B cell (primary cell): Measurements from ENCODE around the gene TGFB1. TPM values are rescaled to one million over a fixed set of nuclear protein-coding genes. Genes with fewer than 3 reads are reported as not detected.

Experiments used
- ATAC-seq: fragments of 200-7000 bp; cut with Tn5 transposase; one replicate; pipeline ENCODE4 v1.10.0; 2021; ENCODE audit warnings: low read depth, mild to moderate bottlenecking, moderate number of reproducible peaks, moderate library complexity
- CTCF ChIA-PET: fragments of 350-600 bp; sonication (Branson Sonifier 250); formaldehyde crosslinking; loops from one replicate; lab custom pipeline; 2021; ENCODE audit warnings: antibody characterized with exemption, inconsistent platforms; lab: Charles Lee
- POLR2A ChIA-PET: fragments of 350-600 bp; sonication (Branson Sonifier 250); formaldehyde crosslinking; loops from one replicate; lab custom pipeline; 2021; ENCODE audit warnings: antibody characterized with exemption; lab: Charles Lee
- DNase-seq: peaks from one replicate; pipeline ENCODE4 v3.0.0; 2013
- H2AFZ ChIP-seq: 2 replicates; pipeline ENCODE4 v1.6.1; 2012; ENCODE audit warnings: mild to moderate bottlenecking, low read depth, low read length; ENCODE audit not compliant: insufficient read depth, poor library complexity, severe bottlenecking
- H3K27ac ChIP-seq, 2 donors: 1 replicate in 1 of 2; 2 replicates in 1 of 2; pipeline ENCODE4 v1.5.1; 2012 to 2013; ENCODE audit warnings: low read length in 2 of 2, mild to moderate bottlenecking in 2 of 2, moderate library complexity in 1 of 2
- H3K27me3 ChIP-seq, 4 experiments: fragments of 200-600 bp in 1 of 4; sonication (generic) in 1 of 4; replicated peaks in 1 of 4; 1 replicate in 2 of 4; 2 replicates in 2 of 4; pipeline versions ENCODE4 v1.6.1 to v1.7.0; 2013 to 2016; ENCODE audit warnings: low read length in 3 of 4, mild to moderate bottlenecking in 2 of 4, mixed read lengths in 1 of 4, moderate library complexity in 1 of 4; ENCODE audit not compliant: insufficient read depth in 4 of 4, control insufficient read depth in 3 of 4; ENCODE audit errors: control extremely low read depth in 1 of 4
- H3K36me3 ChIP-seq, 2 experiments: replicated peaks in 1 of 2; 1 replicate in 1 of 2; 2 replicates in 1 of 2; pipeline versions ENCODE4 v1.6.1 to v1.7.1; 2013; ENCODE audit warnings: low read length in 1 of 2; ENCODE audit not compliant: insufficient read depth in 2 of 2, control insufficient read depth in 1 of 2; ENCODE audit errors: control extremely low read depth in 1 of 2, extremely low read depth in 1 of 2
- H3K4me1 ChIP-seq, 2 donors: fragments of 200-600 bp in 1 of 2; sonication (generic) in 1 of 2; 1 replicate in 1 of 2; 2 replicates in 1 of 2; pipeline versions ENCODE4 v1.5.1 to v1.6.1; 2013 to 2017; ENCODE audit warnings: low read length in 2 of 2; ENCODE audit not compliant: control insufficient read depth in 2 of 2, insufficient read depth in 2 of 2
- H3K4me2 ChIP-seq: replicated peaks from 2 replicates; pipeline ENCODE3; 2012; ENCODE audit warnings: mild to moderate bottlenecking, low read depth, low read length; ENCODE audit not compliant: poor library complexity, severe bottlenecking
- H3K4me3 ChIP-seq, 5 experiments: fragments of 200-600 bp in 1 of 5; sonication (generic) in 1 of 5; 1 replicate in 3 of 5; 2 replicates in 2 of 5; pipeline versions ENCODE4 v1.5.1 to v1.7.0; 2011 to 2016; ENCODE audit warnings: low read length in 4 of 5, mild to moderate bottlenecking in 4 of 5, low read depth in 2 of 5, control low read depth in 1 of 5, moderate library complexity in 1 of 5; ENCODE audit not compliant: insufficient read depth in 1 of 5; ENCODE audit errors: control extremely low read depth in 1 of 5, extremely low read depth in 1 of 5
- H3K79me2 ChIP-seq: fragments of 200-600 bp; sonication (generic); one replicate; pipeline ENCODE4 v1.6.0; 2016; ENCODE audit warnings: low read length; ENCODE audit not compliant: control insufficient read depth, insufficient read depth
- H3K9ac ChIP-seq: fragments of 200-600 bp; sonication (generic); 2 replicates; pipeline ENCODE4 v1.6.1; 2017; ENCODE audit warnings: mild to moderate bottlenecking, low read length, moderate library complexity
- H3K9me3 ChIP-seq, 3 donors: one replicate each; pipeline versions ENCODE4 v1.6.1 to v1.7.1; 2013; ENCODE audit warnings: low read length in 2 of 3; ENCODE audit not compliant: control insufficient read depth in 2 of 3, insufficient read depth in 1 of 3; ENCODE audit errors: control extremely low read depth in 1 of 3
- H4K20me1 ChIP-seq: 2 replicates; pipeline ENCODE4 v1.6.0; 2012; ENCODE audit warnings: mild to moderate bottlenecking, low read length; ENCODE audit not compliant: insufficient read depth, control insufficient read depth, poor library complexity, severe bottlenecking
- H3K27ac Mint-ChIP-seq: one replicate; pipeline ENCODE4 v1.8.0; 2021; ENCODE audit warnings: mixed read lengths
- H3K27me3 Mint-ChIP-seq: one replicate; pipeline ENCODE4 v1.8.0; 2021; ENCODE audit warnings: mixed read lengths
- H3K4me1 Mint-ChIP-seq: one replicate; pipeline ENCODE4 v1.8.0; 2021; ENCODE audit warnings: mixed read lengths
- H3K4me3 Mint-ChIP-seq: one replicate; pipeline ENCODE4 v1.8.0; 2021; ENCODE audit warnings: mixed read lengths
- H3K9me3 Mint-ChIP-seq: one replicate; pipeline ENCODE4 v1.8.0; 2022; ENCODE audit warnings: mixed read lengths; ENCODE audit not compliant: insufficient read depth
- CTCF ChIP-seq: fragments of 200-600 bp; IDR thresholded peaks from one replicate; pipeline ENCODE4 v1.8.0; 2022; ENCODE audit warnings: antibody characterized with exemption, mild to moderate bottlenecking
- EZH2 ChIP-seq: IDR thresholded peaks from 2 replicates; pipeline ENCODE4 v1.6.1; 2012; ENCODE audit warnings: borderline replicate concordance, low read depth, mild to moderate bottlenecking, moderate library complexity, low read length; ENCODE audit not compliant: insufficient read depth, poor library complexity, severe bottlenecking
- WGBS: methylation state at CpG from one replicate; pipeline ENCODE4 v1.1.5; 2013; ENCODE audit warnings: missing lambda C conversion rate; ENCODE audit not compliant: insufficient coverage; 5-methylcytosine and 5-hydroxymethylcytosine counted together
- intact Hi-C: fragments of 100-400 bp; cut with micrococcal nuclease; formaldehyde crosslinking; loops from one replicate; pipeline ENCODE4 v1.10.0; 2022
- polyA plus RNA-seq: library from polyadenylated mRNA; depleted of rRNA; stranded (reverse); fragments of >200 nt; gene quantifications from 2 replicates; pipeline ENCODE4 v1.2.3, GENCODE V29; 2012
- total RNA-seq, 2 donors: library from RNA; stranded (reverse); fragments of 120-200 nt in 1 of 2; gene quantifications; 1 replicate in 1 of 2; 2 replicates in 1 of 2; pipeline versions ENCODE4 v1.2.3 to v1.2.4, GENCODE V29; 2013 to 2022

The TGFB1 gene
- total and polyA plus RNA-seq, 2 donors (not counting 1 experiment from before 2014, with no cell fraction given), result 109 to 120 TPM

DNA sequence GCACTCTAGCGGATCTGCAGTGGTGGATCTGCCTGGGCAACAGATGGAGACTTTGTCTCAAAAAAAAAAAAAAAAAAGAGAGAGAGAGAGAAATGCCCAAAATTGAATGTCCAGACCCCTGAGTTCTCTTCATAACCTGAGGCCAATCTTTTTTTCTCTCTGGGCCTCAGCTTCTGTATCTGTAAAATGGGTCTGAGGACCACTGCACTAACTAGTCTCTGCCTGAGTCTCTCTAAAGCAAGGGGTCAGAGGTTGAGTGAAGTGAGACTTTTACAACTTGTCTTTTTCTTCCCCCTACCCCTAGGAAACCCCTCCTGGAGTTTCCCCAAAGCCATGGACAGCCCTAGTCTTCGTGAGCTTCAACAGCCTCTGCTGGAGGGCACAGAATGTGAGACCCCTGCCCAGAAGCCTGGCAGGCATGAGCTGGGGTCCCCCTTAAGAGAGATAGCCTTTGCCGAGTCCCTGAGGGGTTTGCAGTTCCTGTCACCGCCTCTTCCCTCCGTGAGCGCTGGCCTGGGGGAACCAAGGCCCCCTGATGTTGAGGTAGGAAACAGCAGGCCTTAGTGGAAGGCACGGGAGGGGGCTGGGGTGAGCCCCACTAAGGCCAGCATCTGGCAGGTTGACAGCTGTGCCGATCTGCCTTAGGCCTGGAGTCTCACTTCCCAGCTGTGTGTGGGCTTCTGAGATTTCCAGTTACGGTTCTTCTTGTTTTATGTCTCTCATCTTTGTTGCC, 24.4 kb upstream of the TGFB1 start:
- CTCF ChIA-PET, result interaction anchor here (0.5 to 1.9 kb wide), 7 partner anchors 14 to 1072 kb away, joined by 3 to 6 read pairs (median 3); partner anchors contain the start of gene B9D2
- DNase-seq (peak; percentile 58), ATAC-seq (peak; percentile 85)
- Histone ChIP-seq H4K20me1 (no peaks in the 10 kb centered on the region), H3K4me2 (peak overlapping the region; percentile 35), H3K27ac (peak overlapping the region in 1 of 2 donors; percentile 30), H3K79me2 (peaks cover 3% of the 10 kb centered on the region), H3K4me3 (no peak overlapping the region), H3K9me3 (no peaks in the 10 kb centered on the region), H2AFZ (peak overlapping the region; percentile 10), H3K4me1 (peaks cover 12 to 24% of the 10 kb centered on the region in 2 donors), H3K36me3 (no peaks in the 10 kb centered on the region), H3K9ac (no peak overlapping the region), H3K27me3 (no peaks in the 10 kb centered on the region)
- 8% methylated on average over 8 of the region's 9 CpGs for WGBS
- H3K27ac Mint-ChIP-seq, result peak overlapping the region; percentile 78
- no peak for TF ChIP-seq EZH2
- peak; percentile 42 for TF ChIP-seq CTCF
- intact Hi-C loops, result no loop called here
- H3K27me3 Mint-ChIP-seq, result no peaks in the 10 kb centered on the region
- H3K4me3 Mint-ChIP-seq, result peak overlapping the region; percentile 10
- POLR2A ChIA-PET, result interaction anchor here (0.7 kb wide), 1 partner anchor 68 kb away, joined by 7 read pairs; no protein-coding TSS in a partner anchor
- no peaks in the 10 kb centered on the region for H3K9me3 Mint-ChIP-seq
- H3K4me1 Mint-ChIP-seq, result peaks cover 23% of the 10 kb centered on the region

DNA sequence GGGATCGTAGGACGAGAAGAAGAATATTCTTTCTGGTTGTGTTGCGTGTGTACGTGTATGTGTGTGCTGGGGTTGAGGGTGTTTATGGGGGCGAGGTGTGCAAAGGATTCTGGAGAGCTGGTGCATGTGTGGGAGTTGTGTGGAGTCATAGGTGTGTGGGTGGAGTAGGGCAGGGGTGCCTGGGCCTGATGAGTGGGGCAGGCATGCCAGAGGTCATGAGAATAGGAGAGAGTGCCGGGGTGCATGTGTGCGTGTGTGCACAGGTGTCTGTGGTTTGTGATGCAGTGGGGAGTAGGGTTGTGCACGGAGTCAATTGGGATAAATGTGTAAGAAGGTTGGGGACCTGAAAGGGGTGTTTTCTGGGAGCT, 23.3 kb upstream of the TGFB1 start:
- no peak for ATAC-seq
- no peak overlapping the region for H3K27ac ChIP-seq

More for the DNA sequence above, 23.3 kb upstream of the TGFB1 start:
- Histone ChIP-seq H3K27me3 (no peaks in the 10 kb centered on the region), H3K4me2 (peak overlapping the region; percentile 82), H3K4me3 (peak overlapping the region in 3 of 5 experiments; percentile 58 to 67 (median 61)), H3K4me1 (peaks cover 12 to 24% of the 10 kb centered on the region in 2 donors), H3K36me3 (no peaks in the 10 kb centered on the region), H4K20me1 (no peaks in the 10 kb centered on the region), H3K79me2 (peaks cover 8% of the 10 kb centered on the region), H2AFZ (peak overlapping the region; percentile 79), H3K9ac (peak overlapping the region; percentile 59), H3K9me3 (no peaks in the 10 kb centered on the region)
- Mint-ChIP-seq H3K27me3 (no peaks in the 10 kb centered on the region), H3K27ac (peak overlapping the region; percentile 39), H3K4me3 (peak overlapping the region; percentile 71), H3K9me3 (no peaks in the 10 kb centered on the region), H3K4me1 (peaks cover 23% of the 10 kb centered on the region)
- TF ChIP-seq CTCF (no peak), EZH2 (no peak)
- DNase-seq, result no peak
- 83% methylated on average over 8 of the region's 8 CpGs for WGBS
- intact Hi-C loops, result no loop called here
- ChIA-PET POLR2A (no interaction called here), CTCF (interaction anchor here (0.7 kb wide), 1 partner anchor 11 kb away, joined by 3 read pairs; no protein-coding TSS in a partner anchor)
